GM18517 (cell line): ENCODE measurements around the gene PSMD11.

ENCODE experiments used
- ATAC-seq: cut with Tn5 transposase; IDR thresholded peaks from one replicate; pipeline ENCODE4 v1.9.1; 2021; ENCODE audit warnings: mild to moderate bottlenecking, moderate library complexity; ENCODE audit not compliant: unreplicated experiment

PSMD11 gene

DNA sequence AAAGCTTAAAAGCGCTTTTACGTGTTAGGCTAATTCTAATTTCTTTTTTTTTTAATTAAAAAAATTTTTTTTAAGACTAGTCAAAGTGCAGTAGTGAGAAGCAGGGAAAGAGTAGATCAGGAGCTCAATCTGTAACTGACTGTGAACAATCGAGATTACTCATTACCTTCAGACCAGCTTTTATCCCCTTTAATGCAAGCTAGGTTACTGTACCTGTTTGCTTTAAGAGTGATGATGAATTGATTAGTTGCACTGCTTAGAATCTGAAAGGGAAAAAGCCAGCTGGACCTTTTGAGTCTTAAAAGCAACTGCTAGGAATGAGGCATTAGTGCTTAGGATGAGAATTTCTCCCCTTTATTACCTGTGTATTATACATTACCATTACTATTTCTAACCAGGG, 19.0 kb downstream of the PSMD11 start:
- no peak for ATAC-seq

DNA sequence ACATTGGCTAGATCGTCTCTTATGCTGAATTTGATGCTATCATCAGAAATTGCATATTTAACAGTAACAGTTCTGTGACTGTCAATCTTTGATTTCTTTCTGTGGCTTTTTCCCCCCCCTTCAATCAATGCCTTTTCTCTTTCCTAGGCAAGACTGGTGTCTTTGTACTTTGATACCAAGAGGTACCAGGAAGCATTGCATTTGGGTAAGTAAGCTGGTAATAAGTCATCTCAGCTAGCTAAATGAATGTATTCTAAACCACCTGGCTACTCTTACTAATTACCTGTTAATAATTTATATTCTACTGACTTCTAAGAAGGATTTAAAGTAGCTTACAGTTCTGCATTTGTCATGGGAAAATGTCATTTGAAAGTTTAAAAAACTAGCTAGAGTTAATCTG, 20.1 kb downstream of the PSMD11 start:
- ATAC-seq: no peak

DNA sequence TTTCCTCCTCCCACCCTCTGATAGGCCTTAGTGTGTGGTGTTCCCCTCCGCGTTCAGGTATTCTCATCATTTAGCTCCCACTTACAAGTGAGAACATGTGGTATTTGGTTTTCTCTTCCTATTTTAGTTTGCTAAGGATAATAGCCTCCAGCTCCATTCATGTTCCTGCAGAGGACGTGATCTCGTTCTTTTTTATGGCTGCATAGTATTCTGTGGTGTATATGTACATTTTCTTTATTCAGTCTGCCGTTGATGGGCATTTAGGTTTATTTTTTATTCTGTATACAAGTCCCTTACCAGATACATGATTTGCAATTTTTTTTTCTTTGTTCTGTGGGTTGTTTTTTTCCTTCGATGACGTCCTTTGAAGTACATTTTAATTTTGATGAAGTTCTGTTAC, 23.6 kb downstream of the PSMD11 start:
- ATAC-seq: no peak

DNA sequence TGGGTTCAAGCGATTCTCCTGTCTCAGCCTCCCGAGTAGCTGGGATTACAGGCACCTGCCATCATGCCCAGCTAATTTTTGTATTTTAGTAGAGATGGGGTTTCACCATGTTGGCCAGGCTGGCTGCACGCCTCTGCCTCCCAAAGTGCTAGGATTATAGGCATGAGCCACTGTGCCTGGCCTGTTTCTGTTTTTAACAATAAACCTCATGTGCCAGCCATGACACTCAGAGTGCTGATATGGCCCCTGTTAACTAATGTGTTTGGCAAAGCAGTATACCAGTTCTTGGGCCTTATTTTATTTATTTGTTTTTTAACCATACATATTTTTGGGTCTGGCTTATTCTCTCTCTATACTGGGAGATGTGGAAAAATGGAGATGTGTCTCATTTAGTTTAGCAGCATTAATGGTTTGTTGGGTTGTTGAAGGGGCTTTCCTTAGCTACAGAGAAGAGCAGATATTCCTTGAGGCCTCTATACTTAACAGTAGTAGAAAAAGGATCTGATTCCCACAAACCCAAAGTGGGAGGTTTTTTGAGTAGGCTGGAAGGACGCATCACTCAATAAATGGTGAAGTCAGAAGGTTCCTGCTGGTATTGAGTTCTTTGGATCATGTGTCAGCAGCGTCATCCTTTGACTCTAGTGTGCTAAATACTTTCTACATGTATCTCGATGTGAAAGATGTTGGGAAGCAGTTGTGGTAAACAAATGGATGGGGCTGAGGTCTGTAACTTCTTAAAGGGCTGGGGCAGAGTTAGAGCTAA, 26.3 kb downstream of the PSMD11 start:
- ATAC-seq: no peak

DNA sequence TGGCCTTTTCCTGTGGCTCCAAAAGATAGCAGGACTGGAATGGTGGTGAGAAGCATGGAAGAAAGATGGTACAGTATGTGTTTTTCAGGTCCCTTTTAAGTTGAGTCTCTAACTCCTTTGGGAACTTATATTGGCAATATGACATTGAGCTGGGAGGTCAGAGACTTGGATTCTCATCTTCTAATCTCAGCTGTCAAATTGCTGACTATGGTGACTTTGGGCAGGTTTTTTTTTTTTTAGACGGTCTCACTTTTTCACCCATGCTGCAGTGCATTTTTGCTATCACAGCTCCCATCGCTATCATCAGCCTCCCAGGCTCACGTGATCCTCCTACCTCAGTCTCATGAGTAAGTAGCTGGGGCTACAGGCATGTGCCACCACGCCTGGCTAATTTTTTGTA, 27.3 kb downstream of the PSMD11 start:
- no peak for ATAC-seq

DNA sequence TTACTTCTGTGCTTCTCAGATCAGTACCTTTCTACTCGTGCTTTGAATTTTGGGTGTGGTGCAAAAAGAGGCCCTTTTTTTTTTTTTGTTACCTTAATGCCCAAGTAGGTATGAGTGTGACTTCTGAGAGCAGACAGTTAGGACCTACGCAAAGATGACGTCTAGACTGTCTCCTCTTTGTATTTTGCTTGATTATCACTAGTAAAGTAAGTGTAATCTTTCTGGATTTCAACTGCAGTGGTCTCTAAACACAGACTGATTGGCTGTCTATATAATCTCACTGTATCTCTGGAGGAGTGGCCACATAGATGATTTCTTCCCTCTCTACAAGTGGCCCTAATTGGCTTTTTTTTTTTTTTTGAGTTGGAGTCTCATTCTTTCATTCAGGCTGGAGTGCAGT, 30.9 kb downstream of the PSMD11 start:
- no peak for ATAC-seq

DNA sequence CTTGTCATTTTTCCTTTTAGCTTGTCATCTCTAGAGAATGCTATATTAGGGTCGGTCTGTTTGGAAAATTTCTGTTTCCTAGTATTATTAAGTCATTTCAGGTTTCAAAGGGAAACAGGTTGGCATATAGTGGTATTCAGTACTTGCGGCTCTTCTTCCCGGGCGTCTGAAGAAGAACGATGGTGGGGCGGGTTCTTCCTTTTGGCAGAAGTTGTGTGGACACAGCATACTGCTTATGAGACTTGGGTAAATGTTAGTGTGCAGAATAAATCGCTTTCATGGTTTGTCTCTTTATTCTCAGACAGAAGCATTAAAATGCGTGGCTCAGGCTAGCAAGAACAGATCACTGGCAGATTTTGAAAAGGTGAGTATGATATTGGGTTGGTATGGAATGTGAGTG, 32.9 kb downstream of the PSMD11 start:
- ATAC-seq: no peak

DNA sequence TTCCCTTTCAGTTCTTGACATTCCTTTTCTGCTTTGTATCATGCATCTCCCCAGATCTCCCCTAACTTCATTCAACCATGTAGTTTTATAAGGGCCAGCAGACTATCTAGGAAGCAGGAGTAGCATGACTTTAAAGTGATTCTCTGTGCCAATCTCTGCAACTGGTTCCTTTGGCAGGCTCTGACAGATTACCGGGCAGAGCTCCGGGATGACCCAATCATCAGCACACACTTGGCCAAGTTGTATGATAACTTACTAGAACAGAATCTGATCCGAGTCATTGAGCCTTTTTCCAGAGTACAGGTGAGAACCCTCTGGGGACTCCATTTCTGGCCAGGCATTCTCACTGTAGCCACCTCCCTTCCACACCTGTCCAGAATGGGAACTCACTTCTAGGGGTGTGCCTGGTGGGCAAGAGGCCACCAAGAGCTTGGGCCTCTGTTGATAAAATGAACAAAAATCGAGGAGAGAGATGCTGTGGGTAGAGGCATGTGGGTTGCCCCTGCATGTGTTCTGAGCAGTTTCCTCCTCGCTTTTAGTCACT, 34.8 kb downstream of the PSMD11 start:
- no peak for ATAC-seq

DNA sequence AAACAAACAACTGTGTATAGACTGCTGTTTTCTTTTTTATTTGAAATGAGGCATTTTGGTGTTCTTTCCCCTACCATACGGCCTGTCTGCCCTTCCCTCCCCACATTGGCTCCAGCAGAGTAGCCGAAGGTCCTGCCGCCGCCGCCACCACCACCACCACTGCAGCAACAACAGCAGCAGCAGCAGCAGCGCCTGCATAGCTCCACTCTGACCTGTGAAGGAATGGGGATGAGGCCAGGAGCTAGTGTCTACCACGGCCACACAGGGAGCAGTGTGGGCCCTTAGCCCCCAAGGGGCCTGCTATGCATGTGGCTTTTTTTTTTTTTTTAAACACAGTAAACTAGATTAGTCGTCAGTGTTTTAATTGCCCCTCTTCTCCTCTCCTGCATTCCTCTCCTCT, 36.9 kb downstream of the PSMD11 start:
- ATAC-seq: no peak

DNA sequence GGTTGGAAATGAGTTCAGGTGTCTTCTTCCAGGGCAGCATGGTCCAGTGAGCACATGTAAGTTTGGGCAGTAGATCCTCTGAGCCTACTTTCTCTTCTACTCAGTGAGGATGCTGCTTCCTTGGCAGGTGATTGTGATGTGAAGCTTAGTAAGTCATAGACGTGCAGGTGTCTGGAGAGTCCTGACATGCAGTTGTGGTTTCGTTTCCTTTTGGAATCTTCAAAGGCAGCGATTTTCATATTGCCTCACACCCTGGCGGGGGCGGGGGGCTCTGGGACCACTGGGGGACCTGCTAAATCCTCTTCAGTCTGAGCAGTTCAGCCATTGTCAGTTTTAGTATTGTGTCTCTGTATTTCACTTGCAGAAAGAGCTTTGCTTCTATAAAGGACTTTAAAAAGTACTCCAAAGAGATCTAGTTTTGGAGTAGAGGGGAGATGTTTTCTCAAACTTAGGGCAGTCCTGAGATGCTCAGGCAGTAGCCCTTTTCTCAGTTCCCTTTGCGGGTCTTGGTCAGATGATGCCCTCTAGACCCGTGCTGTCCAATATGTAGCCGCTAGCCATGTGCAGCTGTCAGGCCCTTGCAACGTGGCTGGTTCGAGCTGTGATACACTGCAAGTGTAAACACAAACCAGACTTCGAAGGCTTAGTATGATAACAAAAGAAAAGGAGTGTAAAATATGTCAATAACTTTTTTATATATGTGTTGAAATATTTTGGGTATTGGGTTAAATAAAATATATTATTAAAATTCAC, 38.4 kb downstream of the PSMD11 start:
- ATAC-seq: no peak

DNA sequence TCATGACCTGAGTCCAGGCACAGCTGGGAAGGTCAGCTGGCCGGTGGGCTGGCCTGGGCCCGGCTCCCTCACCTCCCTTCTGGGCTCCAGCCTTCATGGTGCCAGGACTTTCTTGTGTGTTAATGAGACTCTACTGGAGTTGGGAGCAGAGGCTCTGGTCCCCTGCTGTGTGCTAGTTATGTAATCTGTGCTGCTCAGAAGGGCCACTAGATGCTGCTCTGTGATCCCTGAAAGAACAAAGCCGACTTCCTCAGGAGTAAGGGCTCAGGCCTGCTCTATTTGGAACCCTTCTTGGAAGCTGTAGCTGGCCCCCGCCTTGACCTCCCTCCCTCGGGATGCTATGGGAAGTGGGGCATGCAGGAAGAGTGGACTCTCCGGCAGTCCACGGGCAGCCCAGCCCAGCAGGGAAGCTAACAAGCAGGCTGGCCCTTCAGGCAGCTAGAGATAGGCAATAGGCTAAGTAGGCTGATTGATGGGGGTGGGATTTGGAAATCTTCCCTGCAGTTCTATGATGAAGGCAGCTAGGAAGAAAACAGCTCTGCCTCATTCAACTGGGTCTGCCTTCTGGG, 39.2 kb downstream of the PSMD11 start:
- no peak for ATAC-seq

DNA sequence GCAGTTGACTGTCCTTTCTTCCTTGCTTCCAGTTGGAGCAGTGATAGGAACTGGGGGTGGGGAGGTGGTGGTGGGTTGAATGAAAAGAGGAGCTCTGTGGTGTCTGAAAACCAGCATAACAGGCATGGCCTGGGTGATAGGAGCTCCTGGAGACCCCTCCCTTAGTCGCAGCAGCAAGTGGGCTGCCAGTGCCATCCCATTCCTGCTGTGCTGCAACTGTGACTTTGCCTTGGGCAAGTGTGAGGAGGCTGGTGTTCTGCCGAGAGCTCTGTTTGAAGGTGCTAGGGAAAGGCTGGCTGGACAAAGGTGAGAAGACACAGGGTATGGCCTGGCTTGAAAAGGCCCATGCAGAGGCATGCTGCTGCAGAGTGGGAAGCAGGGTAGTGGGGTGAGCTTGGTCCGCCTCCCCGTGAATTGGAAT, 39.7 kb downstream of the PSMD11 start:
- no peak for ATAC-seq

DNA sequence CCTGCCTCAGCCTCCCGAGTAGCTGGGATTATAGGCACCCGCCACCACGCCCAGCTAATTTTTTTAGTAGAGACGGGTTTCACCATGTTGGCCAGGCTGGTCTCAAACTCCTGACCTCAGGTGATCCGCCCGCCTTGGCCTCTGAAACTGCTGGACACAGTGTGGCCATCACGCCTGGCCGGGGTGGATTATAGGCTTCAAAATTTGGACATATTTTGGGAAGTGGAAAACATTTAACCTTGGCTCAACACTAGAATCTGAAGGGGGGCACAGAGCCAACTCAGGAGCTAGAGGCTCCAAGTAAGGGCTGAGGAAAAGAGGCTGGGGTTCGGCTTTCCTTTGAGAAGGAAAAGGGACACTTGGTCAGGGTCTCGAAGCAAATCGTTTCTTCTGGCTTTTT, 40.3 kb downstream of the PSMD11 start:
- no peak for ATAC-seq

DNA sequence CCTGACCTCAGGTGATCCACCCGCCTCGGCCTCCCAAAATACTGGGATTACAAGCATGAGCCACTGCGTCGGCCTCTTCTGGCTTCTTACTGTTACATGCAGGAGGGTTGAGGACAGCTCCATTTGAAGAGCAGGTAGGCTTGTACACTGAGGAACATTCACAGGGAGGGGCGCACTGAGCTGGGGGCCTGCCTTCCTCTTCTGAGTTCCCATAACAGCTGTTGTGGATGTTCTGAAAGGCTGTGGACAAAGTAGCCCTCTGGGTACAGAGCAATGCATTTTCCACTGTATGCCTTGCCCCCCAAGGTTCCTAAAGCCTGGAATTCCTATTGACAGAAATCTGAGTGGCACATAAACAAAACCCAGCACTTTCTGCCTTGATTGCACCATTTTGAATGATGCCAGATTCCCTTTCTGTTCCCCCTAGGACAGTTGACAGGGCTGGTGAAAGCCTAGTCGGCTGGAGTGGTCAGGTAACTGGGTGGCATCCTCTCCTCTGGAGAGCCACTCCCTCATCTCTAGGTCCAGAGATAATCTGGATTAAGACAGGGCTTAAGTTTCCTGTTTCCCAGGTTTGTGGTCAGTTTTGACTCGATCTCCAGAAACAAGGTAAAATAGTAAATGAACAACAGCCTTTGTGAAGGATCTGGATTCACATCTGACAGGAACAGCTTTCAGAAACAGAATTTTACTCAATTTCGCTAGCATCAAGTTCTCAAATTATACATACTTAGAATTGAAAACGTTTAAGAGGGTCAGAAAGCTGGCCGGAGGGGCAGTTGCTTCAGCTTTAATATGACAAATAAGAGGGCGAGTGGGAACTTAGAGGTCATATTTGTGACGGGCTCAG, 41.2 kb downstream of the PSMD11 start:
- no peak for ATAC-seq

DNA sequence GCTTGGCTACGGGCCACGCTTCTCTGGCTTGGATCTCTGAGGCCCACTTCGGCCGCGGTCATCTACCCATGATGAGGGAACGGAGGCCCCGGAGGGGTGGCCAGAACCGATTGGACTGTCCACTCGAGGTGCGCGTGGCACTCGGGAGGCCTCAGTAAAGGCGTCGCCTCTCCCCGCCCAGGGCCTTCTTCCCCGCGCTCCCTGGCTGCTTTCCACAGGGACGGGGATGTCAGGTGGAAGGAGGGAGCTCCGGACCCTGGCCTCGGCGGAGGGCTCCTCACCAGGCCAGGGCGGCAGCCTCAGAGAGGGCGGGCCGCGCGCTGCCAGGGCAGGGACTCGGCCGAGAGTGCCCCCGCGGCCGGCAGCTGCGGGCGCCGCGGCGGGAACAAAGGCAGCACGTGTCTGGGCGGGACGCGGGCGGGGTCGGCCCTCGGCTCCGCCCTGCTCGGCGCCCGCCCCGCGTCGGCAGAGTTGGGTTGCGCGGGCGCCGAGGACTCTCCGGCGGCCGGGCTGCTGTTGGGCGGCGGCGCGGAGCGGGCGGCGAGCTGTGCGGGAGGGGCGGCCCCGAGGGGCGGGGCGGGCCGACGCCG, 41.9 kb downstream of the PSMD11 start:
- no peak for ATAC-seq

DNA sequence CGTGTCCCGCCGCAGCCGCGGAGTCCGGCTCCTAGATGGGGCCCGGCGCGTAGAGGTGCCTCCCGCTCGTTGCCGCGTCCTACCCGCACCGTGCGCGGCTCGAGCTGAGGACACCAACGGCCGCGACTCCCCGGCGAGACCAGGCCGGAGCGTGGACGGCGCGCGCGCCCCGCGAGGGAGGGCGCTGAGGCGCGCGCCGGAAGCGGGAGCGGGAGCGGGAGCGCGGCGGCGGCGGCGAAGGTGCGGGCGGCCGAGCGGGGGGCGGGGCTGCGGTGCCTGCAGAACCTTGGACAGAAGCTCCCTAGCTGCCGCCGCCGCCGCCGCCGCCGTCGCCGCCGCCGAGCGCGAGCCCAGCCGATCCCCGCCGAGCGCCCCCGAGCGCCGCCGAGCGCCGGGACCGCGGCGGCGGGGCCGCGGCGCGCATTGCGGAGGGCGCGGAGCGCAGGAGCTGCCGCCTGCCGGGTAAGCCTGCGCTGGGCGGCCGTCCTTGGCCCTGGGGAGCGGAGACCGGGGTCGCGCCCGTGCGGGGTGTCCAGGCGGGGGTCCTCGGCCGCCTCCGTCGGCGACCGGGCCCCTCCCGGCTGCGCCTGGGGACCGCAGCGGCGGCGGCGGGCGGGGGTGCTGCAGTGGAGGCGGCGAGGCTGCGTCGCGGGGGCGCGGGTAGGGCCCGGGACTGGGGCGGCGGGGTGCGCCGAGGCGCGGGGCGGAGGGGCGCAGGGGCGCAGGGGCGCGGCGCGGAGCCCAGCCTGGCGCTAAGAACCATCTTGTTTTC, 42.6 kb downstream of the PSMD11 start, which contains the start of gene CDK5R1:
TSS of gene CDK5R1 (plus strand) at position 293 of the 772 bp plus-strand sequence. CDS start 628 bp downstream, outside the sequence.
- peak; percentile 38 for ATAC-seq

DNA sequence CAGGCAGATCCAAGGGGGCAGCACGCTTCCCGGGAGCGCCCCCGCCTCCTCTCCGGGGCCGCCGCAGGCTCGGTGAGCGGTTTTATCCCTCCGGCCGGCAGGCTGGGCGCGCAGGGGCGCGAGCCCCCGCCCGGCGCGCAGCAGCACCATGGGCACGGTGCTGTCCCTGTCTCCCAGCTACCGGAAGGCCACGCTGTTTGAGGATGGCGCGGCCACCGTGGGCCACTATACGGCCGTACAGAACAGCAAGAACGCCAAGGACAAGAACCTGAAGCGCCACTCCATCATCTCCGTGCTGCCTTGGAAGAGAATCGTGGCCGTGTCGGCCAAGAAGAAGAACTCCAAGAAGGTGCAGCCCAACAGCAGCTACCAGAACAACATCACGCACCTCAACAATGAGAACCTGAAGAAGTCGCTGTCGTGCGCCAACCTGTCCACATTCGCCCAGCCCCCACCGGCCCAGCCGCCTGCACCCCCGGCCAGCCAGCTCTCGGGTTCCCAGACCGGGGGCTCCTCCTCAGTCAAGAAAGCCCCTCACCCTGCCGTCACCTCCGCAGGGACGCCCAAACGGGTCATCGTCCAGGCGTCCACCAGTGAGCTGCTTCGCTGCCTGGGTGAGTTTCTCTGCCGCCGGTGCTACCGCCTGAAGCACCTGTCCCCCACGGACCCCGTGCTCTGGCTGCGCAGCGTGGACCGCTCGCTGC, 43.3 kb downstream of the PSMD11 start:
- no peak for ATAC-seq

DNA sequence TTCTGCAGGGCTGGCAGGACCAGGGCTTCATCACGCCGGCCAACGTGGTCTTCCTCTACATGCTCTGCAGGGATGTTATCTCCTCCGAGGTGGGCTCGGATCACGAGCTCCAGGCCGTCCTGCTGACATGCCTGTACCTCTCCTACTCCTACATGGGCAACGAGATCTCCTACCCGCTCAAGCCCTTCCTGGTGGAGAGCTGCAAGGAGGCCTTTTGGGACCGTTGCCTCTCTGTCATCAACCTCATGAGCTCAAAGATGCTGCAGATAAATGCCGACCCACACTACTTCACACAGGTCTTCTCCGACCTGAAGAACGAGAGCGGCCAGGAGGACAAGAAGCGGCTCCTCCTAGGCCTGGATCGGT, 43.9 kb downstream of the PSMD11 start:
- no peak for ATAC-seq

DNA sequence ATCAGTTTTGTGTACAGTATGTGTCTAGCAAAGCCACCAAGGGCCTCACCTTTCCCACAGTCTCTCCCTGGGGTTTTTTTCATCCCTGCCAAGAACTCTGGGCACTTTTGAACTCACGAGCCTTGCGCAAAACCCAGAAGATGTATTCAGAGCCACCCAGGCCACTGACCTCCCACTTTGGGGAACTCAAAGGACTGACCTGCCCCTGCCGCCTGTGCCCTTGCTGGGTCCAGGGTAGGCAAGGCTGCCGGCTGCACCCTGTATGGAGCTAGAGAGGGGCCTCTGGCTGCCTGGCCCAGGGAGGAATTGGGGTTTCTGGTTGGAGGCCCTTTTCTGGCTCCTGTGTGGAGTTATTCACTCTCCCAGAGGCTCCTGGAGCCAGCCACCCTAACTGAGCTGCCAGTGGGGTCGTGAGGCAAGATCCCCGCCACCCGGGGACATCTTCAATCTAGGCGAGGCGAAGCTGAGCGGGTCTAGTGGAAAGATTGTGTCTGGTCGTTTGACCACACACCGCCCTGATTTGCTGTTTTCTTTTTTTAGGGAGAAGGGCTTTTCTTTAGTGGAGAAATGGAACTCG, 44.4 kb downstream of the PSMD11 start:
- no peak for ATAC-seq
